ENCODE results near the gene RSPH1. TPM values are rescaled to one million over a fixed set of nuclear protein-coding genes. Genes with fewer than 3 reads are reported as not detected.

The RSPH1 gene
- polyA plus RNA-seq, 3 donors, result 12.4 to 16.0 (median 14.2) TPM

DNA sequence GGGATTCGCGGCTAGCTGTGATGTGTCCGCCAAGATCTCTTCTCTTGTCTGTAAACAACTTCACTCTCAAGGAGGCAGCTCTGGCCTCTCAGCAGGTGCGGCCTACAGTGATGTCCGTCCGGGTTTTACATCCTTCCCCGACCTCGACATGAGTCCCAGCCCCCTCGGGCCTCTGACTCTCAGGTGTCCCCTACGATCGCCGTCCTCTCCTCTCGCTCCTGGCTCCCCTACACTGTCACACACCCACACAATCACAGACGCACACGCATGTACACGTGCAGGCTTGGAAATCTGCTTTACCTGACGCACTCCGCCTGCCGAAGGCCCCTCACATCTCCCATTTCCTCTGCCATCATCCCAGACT, 797 bp upstream of the RSPH1 start:
- DNase-seq (ENCODE audit: extremely low read depth in 1 of 11, low read depth in 9 of 11, low spot score in 4 of 11), result peak in 1 of 11 donors; percentile 25

DNA sequence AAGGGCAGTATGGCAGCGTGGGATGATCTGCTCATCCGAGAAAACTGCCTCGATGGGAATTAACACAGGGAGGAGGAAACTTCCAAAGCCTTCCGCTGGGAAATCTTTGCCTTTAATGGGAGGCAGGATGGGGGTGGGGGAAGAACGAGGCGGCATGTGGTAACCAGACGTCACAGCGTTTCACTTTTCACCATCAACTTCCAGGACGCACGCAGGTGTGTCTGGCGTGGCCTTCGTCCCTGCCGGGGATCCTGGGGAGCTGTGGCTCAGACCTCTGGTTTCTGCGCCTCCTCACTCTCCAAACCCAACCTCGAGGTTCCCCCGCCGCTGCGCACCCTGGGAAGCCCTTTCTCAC, 282 bp downstream of the RSPH1 start:
- DNase-seq (ENCODE audit: extremely low read depth in 1 of 11, low read depth in 9 of 11, low spot score in 4 of 11), result peak in 1 of 11 donors; percentile 19

DNA sequence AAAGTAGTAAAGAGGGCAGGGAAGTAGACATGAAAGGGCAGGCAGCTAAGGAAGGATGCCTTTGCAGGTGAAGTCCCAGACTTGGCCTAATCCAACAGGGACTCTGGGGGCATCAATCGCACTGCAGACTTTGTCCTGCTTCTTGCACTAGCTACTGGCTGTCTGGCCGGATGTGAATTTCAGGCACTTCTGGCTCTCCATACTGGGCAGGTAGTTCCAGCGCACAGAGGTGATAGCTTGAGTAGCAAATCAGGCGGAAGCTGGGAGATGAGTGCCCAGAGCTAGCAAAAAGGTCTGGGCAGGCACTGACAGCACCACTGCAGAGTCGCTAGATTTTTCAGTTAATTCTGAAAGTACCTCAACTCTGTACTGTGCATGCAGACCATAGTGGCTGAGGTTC, 997 bp downstream of the RSPH1 start:
- no peak for DNase-seq (ENCODE audit: extremely low read depth in 1 of 11, low read depth in 9 of 11, low spot score in 4 of 11)

DNA sequence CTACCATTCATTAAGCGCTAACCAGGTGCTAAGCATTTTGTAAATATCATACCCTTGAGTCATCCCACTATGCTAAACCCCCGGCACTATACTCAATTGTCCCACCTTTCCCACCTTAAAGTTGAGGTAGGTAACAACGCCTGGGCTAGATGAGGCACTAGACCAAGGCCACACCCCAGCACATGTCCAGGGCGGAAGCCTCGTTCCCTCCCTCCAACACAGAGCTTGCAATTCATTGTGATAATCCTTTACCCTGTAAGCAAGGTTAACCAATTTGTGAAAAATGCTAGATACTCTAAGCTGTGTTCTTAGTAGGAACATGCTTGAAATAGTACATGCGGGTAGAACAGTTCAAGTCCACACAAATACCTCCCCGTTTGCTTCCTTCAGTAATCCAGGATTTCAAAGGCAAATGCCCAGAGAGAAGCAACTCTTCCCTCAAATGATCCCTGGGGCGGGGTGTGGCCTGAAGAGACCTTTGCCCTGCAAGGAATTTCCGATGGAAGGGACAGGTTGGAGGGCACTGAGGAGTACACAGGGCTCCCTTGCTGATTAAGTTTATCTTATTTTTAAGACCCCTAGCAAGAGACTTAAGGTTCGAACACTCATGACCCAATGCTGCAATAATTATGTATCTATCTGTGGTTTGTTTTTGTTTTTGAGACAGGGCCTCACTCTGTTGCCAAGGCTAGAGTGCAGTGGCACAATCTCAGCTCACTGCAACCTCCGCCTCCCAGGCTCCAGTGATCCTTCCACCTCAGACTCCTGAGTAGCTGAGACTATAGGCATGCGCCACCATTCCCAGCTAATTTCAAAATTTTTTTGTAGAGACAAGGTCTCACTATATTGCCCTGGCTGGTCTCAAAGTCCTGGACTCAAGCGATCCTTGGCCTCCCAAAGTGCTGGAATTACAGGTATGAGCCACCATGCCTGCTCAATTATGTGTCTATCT, 2.6 kb downstream of the RSPH1 start:
- no peak for DNase-seq (ENCODE audit: extremely low read depth in 1 of 11, low read depth in 9 of 11, low spot score in 4 of 11)

- no peak for DNase-seq (ENCODE audit: extremely low read depth in 1 of 11, low read depth in 9 of 11, low spot score in 4 of 11)
Observed at GRCh38 chr21:42492201-42492600, 3.8 kb downstream of the RSPH1 start.

- no peak for DNase-seq (ENCODE audit: extremely low read depth in 1 of 11, low read depth in 9 of 11, low spot score in 4 of 11)
Observed at GRCh38 chr21:42491328-42491727, 4.7 kb downstream of the RSPH1 start.

GRCh38 chr21:42490720-42491119, 5.3 kb downstream of the RSPH1 start:
- DNase-seq (ENCODE audit: extremely low read depth in 1 of 11, low read depth in 9 of 11, low spot score in 4 of 11), result no peak

- no peak for DNase-seq (ENCODE audit: extremely low read depth in 1 of 11, low read depth in 9 of 11, low spot score in 4 of 11)
Observed at GRCh38 chr21:42489991-42490390, 6.0 kb downstream of the RSPH1 start.

DNA sequence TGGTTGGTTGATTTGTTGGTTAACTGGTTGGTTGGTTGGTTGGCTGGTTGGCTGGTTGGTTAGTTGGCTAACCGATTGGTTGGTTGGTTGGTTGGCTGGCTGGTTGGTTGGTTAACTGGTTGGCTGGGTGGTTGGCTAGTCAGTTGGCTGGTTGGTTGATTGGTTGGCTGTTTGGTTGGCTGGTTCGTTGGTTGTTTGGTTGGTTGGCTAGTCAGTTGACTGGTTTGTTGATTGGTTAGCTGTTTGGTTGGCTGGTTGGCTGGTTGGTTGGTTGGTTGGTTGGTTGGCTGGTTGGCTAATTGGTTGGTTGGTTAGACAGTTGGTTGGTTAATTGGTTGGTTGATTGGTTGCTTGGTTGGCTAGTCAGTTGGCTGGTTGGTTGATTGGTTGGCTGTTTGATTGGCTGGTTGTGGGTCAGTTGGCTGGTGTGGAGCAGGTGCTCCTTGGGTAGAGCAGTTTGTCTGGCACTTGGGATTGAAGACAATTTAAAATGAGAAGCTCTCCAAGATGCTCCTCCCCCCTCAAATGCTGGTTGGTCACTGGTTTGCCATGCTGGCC, 6.9 kb downstream of the RSPH1 start:
- DNase-seq (ENCODE audit: extremely low read depth in 1 of 11, low read depth in 9 of 11, low spot score in 4 of 11), result no peak

GRCh38 chr21:42486531-42486930, 9.5 kb downstream of the RSPH1 start:
- no peak for DNase-seq (ENCODE audit: extremely low read depth in 1 of 11, low read depth in 9 of 11, low spot score in 4 of 11)

DNA sequence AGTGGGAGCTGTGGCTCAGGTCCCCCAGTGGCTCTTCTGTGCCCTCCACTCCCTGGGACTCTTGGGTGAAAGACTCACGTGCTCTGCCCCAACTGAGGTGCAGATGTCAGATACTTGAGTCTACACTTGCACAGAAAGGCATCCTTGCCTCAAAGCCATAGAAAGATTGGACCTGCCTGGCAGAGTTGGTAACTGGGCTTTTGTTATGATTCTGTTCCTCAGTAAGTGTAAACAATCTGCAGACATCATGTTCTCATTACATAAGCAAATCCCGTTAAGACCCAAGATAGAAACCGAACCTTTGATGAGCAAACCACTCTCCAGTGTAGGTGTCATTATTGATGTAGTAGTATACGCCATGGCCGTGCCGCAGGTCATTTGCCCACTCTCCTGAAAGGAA, 10.0 kb downstream of the RSPH1 start:
- DNase-seq (ENCODE audit: extremely low read depth in 1 of 11, low read depth in 9 of 11, low spot score in 4 of 11), result no peak

- DNase-seq (ENCODE audit: extremely low read depth in 1 of 11, low read depth in 9 of 11, low spot score in 4 of 11), result no peak
Observed at GRCh38 chr21:42484966-42485365, 11.1 kb downstream of the RSPH1 start.

- DNase-seq (ENCODE audit: extremely low read depth in 1 of 11, low read depth in 9 of 11, low spot score in 4 of 11), result no peak
Observed at GRCh38 chr21:42481169-42481568, 14.9 kb downstream of the RSPH1 start.

DNA sequence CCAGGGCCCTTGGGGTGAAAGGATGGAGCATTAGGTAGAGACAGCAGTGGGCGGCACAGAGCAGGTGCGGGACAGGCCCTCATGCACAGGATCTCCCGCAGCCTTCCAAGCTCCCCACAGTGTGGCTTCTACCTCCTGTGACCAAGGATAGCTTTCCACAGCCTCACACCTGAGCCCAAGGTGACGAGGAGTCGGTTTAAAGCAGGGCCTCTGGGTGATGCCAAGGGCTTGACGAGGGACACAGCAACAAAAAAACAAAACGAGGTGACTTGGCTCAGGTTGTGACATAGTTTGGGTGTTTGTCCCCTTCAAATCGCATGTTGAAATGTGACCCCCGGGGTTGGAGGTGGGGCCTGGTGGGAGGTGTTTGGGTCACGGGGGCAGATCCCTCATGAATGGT, 15.3 kb downstream of the RSPH1 start:
- DNase-seq (ENCODE audit: extremely low read depth in 1 of 11, low read depth in 9 of 11, low spot score in 4 of 11), result no peak

DNA sequence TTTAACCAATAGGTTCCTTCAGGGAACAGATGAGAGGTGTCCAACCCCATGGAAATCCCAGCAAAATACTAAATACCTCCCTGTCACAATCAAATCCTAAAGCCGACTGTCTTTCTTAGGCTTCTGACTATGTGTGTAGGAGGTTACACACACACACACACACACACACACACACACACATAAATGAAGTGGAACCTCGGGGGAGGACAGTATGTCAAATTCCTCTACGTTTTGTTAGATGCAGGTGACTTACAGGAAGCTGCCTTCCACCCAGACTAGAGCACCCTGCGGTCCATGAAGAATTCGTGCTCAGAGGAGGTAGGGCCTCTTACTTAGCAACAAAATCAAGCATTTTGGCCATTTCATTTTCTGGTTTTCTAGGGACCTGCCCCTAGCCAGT, 16.4 kb downstream of the RSPH1 start:
- DNase-seq (ENCODE audit: extremely low read depth in 1 of 11, low read depth in 9 of 11, low spot score in 4 of 11), result no peak

GRCh38 chr21:42478504-42478903, 17.5 kb downstream of the RSPH1 start:
- no peak for DNase-seq (ENCODE audit: extremely low read depth in 1 of 11, low read depth in 9 of 11, low spot score in 4 of 11)

DNA sequence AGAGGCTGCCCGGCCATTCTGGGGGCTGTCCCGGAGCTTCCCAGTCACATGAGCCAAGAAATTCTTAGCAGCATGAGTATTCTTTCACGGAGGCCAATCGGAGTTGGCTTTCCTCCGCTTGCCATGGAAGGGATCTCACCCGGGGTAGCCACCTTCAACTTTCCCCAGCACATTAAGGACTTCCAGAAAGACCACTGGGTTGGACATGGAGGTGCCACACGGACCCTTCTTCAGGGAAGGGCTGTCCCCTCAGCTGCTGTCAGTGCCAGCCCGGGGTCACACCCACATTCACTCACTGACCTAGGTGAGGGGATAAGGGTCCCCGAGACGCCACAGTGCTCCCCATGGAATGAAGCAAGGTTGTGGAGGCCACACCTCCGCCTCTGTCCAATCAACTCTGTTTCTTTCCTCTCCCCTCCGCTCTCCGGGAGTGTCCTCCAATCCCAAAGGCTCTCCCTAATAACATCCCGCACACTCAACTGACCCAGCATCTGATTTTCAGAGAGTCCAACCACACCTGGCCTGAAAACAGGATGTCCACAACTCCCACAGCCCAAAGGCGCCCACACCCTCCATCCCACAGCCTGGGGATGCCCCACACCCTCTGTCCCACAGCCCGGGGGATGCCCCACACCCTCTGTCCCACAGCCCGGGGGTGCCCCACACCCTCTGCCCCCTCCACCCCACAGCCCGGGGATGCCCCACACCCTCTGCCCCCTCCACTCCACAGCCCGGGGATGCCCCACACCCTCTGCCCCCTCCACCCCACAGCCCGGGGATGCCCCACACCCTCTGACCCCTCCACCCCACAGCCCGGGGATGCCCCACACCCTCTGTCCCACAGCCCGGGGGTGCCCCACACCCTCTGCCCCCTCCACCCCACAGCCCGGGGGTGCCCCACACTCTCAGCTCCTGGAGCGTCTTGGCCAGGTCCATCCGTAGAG, 19.4 kb downstream of the RSPH1 start:
- no peak for DNase-seq (ENCODE audit: extremely low read depth in 1 of 11, low read depth in 9 of 11, low spot score in 4 of 11)

GRCh38 chr21:42475526-42476387, 20.3 kb downstream of the RSPH1 start:
- no peak for DNase-seq (ENCODE audit: extremely low read depth in 1 of 11, low read depth in 9 of 11, low spot score in 4 of 11)

DNA sequence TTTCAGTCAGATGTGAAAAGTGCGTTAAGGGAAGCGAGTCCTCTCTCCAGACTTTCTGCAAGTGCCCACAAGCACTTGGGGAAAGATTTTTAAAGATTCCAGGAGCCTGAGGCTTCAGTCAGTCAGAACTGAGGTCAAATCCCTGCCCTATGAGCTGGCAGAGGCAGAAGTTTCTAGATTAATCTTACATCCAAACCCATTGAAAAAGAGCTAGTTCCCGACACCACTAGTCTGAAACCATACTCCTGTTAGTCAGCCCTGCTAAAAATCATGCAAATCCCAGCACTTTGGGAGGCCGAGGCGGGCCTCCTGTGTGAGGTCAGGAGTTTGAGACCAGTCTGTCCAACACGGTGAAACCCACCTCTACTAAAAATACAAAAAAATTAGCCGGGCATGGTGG, 21.0 kb downstream of the RSPH1 start:
- DNase-seq (ENCODE audit: extremely low read depth in 1 of 11, low read depth in 9 of 11, low spot score in 4 of 11), result no peak
